OCI-LY1 (cell line): ENCODE results near the gene KRTAP10-9.

Experiments used
- EZH2 ChIP-seq: fragments of 200-600 bp; sonication (generic), shearing (Covaris generic); IDR thresholded peaks from 2 replicates; pipeline ENCODE4 v1.8.0; 2017; ENCODE audit warnings: borderline replicate concordance, mixed run types, mild to moderate bottlenecking, antibody characterized with exemption, low read length, moderate library complexity, mixed read lengths
- TF ChIP-seq, protein P1 (sequence below): fragments of 200-600 bp; sonication (generic), shearing (Covaris generic); IDR thresholded peaks from 2 replicates; pipeline ENCODE4 v1.5.1; 2017; ENCODE audit warnings: mild to moderate bottlenecking, antibody characterized with exemption, low read length, moderate library complexity, mixed read lengths

GRCh38 chr21:44658541-44658910, 31.6 kb downstream of the KRTAP10-9 start:
- TF ChIP-seq, protein P1, sequence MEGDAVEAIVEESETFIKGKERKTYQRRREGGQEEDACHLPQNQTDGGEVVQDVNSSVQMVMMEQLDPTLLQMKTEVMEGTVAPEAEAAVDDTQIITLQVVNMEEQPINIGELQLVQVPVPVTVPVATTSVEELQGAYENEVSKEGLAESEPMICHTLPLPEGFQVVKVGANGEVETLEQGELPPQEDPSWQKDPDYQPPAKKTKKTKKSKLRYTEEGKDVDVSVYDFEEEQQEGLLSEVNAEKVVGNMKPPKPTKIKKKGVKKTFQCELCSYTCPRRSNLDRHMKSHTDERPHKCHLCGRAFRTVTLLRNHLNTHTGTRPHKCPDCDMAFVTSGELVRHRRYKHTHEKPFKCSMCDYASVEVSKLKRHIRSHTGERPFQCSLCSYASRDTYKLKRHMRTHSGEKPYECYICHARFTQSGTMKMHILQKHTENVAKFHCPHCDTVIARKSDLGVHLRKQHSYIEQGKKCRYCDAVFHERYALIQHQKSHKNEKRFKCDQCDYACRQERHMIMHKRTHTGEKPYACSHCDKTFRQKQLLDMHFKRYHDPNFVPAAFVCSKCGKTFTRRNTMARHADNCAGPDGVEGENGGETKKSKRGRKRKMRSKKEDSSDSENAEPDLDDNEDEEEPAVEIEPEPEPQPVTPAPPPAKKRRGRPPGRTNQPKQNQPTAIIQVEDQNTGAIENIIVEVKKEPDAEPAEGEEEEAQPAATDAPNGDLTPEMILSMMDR = no peak
- no peak for TF ChIP-seq EZH2
